HG03066 (cell line): Measurements from ENCODE around the gene SAC3D1.
"Not testable (repeated sequence)": the region's sequence is repeated elsewhere in the genome, so short reads cannot be mapped to it uniquely, and the experiment has no call there.

Experiments used
- ATAC-seq: cut with Tn5 transposase; IDR thresholded peaks from one replicate; pipeline ENCODE4 v1.9.1; 2021; ENCODE audit warnings: low read depth; ENCODE audit not compliant: unreplicated experiment

SAC3D1 gene

GRCh38 chr11:65040847-65041622 lies at the start of gene SAC3D1:
TSS of gene SAC3D1 (plus strand) at chr11:65041210. CDS start at chr11:65041293, 83 bp downstream.
- peak; percentile 83 for ATAC-seq

- ATAC-seq = no peak
These were observed 46.7 kb upstream of the SAC3D1 start for GRCh38 chr11:64994318-64994717.

- ATAC-seq = no peak
These were observed 44.7 kb upstream of the SAC3D1 start for GRCh38 chr11:64996327-64996709.

- no peak for ATAC-seq
These were observed 44.2 kb upstream of the SAC3D1 start, which contains the start of gene BATF2 for GRCh38 chr11:64996710-64997380. TSS of gene BATF2 (minus strand) at chr11:64996971. CDS start at chr11:64996914, 57 bp downstream.

- no peak for ATAC-seq
These were observed 42.9 kb upstream of the SAC3D1 start for GRCh38 chr11:64998141-64998540.

GRCh38 chr11:64998690-64999431 lies 42.1 kb upstream of the SAC3D1 start:
- ATAC-seq = no peak

GRCh38 chr11:64999478-64999877 lies 41.5 kb upstream of the SAC3D1 start:
- ATAC-seq = no peak

- ATAC-seq = no peak
These were observed 38.3 kb upstream of the SAC3D1 start for GRCh38 chr11:65002706-65003105.

GRCh38 chr11:65003282-65003681 lies 37.7 kb upstream of the SAC3D1 start:
- no peak for ATAC-seq

GRCh38 chr11:65003968-65004367 lies 37.0 kb upstream of the SAC3D1 start:
- ATAC-seq = not testable (repeated sequence)

GRCh38 chr11:65008016-65008415 lies 33.0 kb upstream of the SAC3D1 start:
- ATAC-seq = no peak

GRCh38 chr11:65008873-65009272 lies 32.1 kb upstream of the SAC3D1 start:
- no peak for ATAC-seq

- peak; percentile 71 for ATAC-seq
These were observed 27.7 kb upstream of the SAC3D1 start for GRCh38 chr11:65013130-65013887.

- peak; percentile 64 for ATAC-seq
These were observed 26.9 kb upstream of the SAC3D1 start, which contains the start of gene ARL2 for GRCh38 chr11:65013888-65014725. TSS of gene ARL2 (plus strand) at chr11:65014160. CDS start at chr11:65014208, 48 bp downstream.

- ATAC-seq = peak; percentile 5
These were observed 26.2 kb upstream of the SAC3D1 start for GRCh38 chr11:65014726-65015227.

- no peak for ATAC-seq
These were observed 24.3 kb upstream of the SAC3D1 start for GRCh38 chr11:65016705-65017104.

GRCh38 chr11:65017937-65018336 lies 23.1 kb upstream of the SAC3D1 start:
- ATAC-seq = no peak

GRCh38 chr11:65019824-65020223 lies 21.2 kb upstream of the SAC3D1 start:
- no peak for ATAC-seq

- ATAC-seq = no peak
These were observed 20.0 kb upstream of the SAC3D1 start for GRCh38 chr11:65021003-65021402.
